H1 (cell line): ENCODE data around the gene THBS3. TPM values are rescaled to one million over a fixed set of nuclear protein-coding genes. Genes with fewer than 3 reads are reported as not detected.
A peak's percentile ranks its signal among the peaks of the same experiment; 100 is the strongest.

Experiments used
- ASH2L ChIP-seq: fragments of 200-600, 300-600 bp; sonication (generic); IDR thresholded peaks from one replicate; pipeline ENCODE4 v1.7.1; 2017; ENCODE audit warnings: low read length
- BACH1 ChIP-seq: IDR thresholded peaks from 2 replicates; pipeline ENCODE4 v1.6.1; 2012; ENCODE audit warnings: low read length, improper control_type of control experiment
- BRCA1 ChIP-seq: IDR thresholded peaks from 2 replicates; pipeline ENCODE4 v1.6.1; 2012; ENCODE audit warnings: low read depth, low read length, improper control_type of control experiment
- CBX5 ChIP-seq: fragments of 300-800, 300-1000 bp; sonication (generic); IDR thresholded peaks from 2 replicates; pipeline ENCODE4 v1.7.1; 2016; ENCODE audit warnings: antibody characterized with exemption, low read length, low read depth
- CBX8 ChIP-seq: fragments of 300-800, 300-1000 bp; sonication (generic); IDR thresholded peaks from 2 replicates; pipeline ENCODE4 v1.7.1; 2016; ENCODE audit warnings: low read depth, low read length, borderline replicate concordance
- CHD2 ChIP-seq: IDR thresholded peaks from 2 replicates; pipeline ENCODE4 v1.6.1; 2012; ENCODE audit warnings: low read length, improper control_type of control experiment
- CTCF ChIP-seq, 3 experiments: IDR thresholded peaks; 1 replicate in 2 of 3; 2 replicates in 1 of 3; pipeline versions ENCODE4 v1.5.1 to v1.6.1; 2011; ENCODE audit warnings: low read length in 3 of 3, mild to moderate bottlenecking in 3 of 3, inconsistent platforms in 2 of 3, low read depth in 1 of 3, moderate library complexity in 1 of 3; ENCODE audit not compliant: insufficient read depth in 1 of 3; ENCODE audit errors: control extremely low read depth in 1 of 3
- EGR1 ChIP-seq: IDR thresholded peaks from 2 replicates; pipeline ENCODE4 v1.6.1; 2011; ENCODE audit warnings: low read depth, low read length, borderline replicate concordance
- FOSL1 ChIP-seq: IDR thresholded peaks from 2 replicates; pipeline ENCODE4 v1.6.1; 2011; ENCODE audit warnings: mild to moderate bottlenecking, low read depth, low read length, moderate library complexity; ENCODE audit not compliant: insufficient read depth
- KDM5A ChIP-seq: fragments of 200-600 bp; IDR thresholded peaks from 2 replicates; pipeline ENCODE4 v1.7.1; 2012; ENCODE audit warnings: mild to moderate bottlenecking, low read length, inconsistent platforms, mixed read lengths
- MAFK ChIP-seq: IDR thresholded peaks from 2 replicates; pipeline ENCODE4 v1.6.1; 2012; ENCODE audit warnings: low read depth, mild to moderate bottlenecking, improper control_type of control experiment, low read length
- PHF8 ChIP-seq: fragments of 200-600 bp; sonication (generic); conservative IDR thresholded peaks from 2 replicates; pipeline ENCODE4 v1.7.1; 2012; ENCODE audit warnings: low read depth, mild to moderate bottlenecking, inconsistent platforms, low read length, moderate library complexity
- POLR2AphosphoS5 ChIP-seq: IDR thresholded peaks from 2 replicates; pipeline ENCODE4 v1.6.1; 2011; ENCODE audit warnings: low read depth, low read length
- RBBP5 ChIP-seq: IDR thresholded peaks from 2 replicates; pipeline ENCODE4 v1.7.1; 2012; ENCODE audit warnings: low read depth, mild to moderate bottlenecking, inconsistent platforms, low read length, moderate library complexity, borderline replicate concordance
- SIN3A ChIP-seq, 2 experiments: IDR thresholded peaks in 1 of 2; conservative IDR thresholded peaks in 1 of 2; 2 replicates each; pipeline ENCODE4 v1.6.1; 2011 to 2012; ENCODE audit warnings: low read length in 2 of 2, improper control_type of control experiment in 1 of 2, low read depth in 1 of 2, mild to moderate bottlenecking in 1 of 2
- SIRT6 ChIP-seq: IDR thresholded peaks from one replicate; pipeline ENCODE4 v1.7.1; 2012; ENCODE audit warnings: low read length, inconsistent platforms
- SIX5 ChIP-seq: IDR thresholded peaks from 2 replicates; pipeline ENCODE4 v1.6.1; 2011; ENCODE audit warnings: mild to moderate bottlenecking, low read depth, low read length
- SP1 ChIP-seq: IDR thresholded peaks from 2 replicates; pipeline ENCODE4 v1.6.1; 2011; ENCODE audit warnings: low read depth, low read length
- TAF7 ChIP-seq: optimal IDR thresholded peaks from 2 replicates; pipeline ENCODE3; 2011; ENCODE audit warnings: low read depth, mild to moderate bottlenecking, inconsistent platforms, low read length, moderate library complexity, borderline replicate concordance
- TBP ChIP-seq: IDR thresholded peaks from 2 replicates; pipeline ENCODE4 v1.6.1; 2011; ENCODE audit warnings: low read depth, low read length, improper control_type of control experiment
- YY1 ChIP-seq: IDR thresholded peaks from 2 replicates; pipeline ENCODE4 v1.6.1; 2011; ENCODE audit warnings: low read depth, mild to moderate bottlenecking, low read length
- polyA plus RNA-seq, 7 experiments: library from polyadenylated mRNA; depleted of rRNA in 3 of 7; stranded (reverse) in 5 of 7; unstranded in 2 of 7; fragments of >200 nt in 5 of 7; fragments of 200-250 nt in 2 of 7; gene quantifications; 1 replicate in 5 of 7; 2 replicates in 1 of 7; 4 replicates in 1 of 7; pipeline versions ENCODE4 v1.2.1 to v1.2.3, GENCODE V29; 2011 to 2013; ENCODE audit warnings: missing spikeins in 2 of 7, mixed read lengths in 2 of 7
- total RNA-seq: library from RNA; stranded (reverse); fragmentation: NEBNext Ultra II Directional; extraction: Animal tissue kit (Norgen Biotek cat#: 25700); gene quantifications from 2 replicates; pipeline ENCODE4 v1.2.1, GENCODE V29; 2021

Gene THBS3
- total and polyA plus RNA-seq, 2 of the 8 experiments (the other 6 are each of a cell fraction or from before 2014, with no cell fraction given), result 3.0 to 3.5 TPM

- TF ChIP-seq CTCF (IDR thresholded peaks at IDR 0.05; ENCODE audit: control extremely low read depth in 1 of 3, insufficient read depth in 1 of 3, low read depth in 1 of 3, low read length in 3 of 3), result no peak
- TF ChIP-seq BRCA1, result no peak
- peak; percentile 59; the same call in 1 of the 2 replicates for TF ChIP-seq SP1
- no peak for TF ChIP-seq MAFK
- TF ChIP-seq RBBP5, result no peak
- TF ChIP-seq TAF7, result no peak
- TF ChIP-seq PHF8, result 0 out of 2 replicates have a peak, but pooled peaks have one; percentile 47
- TF ChIP-seq FOSL1, result no peak
- TF ChIP-seq ASH2L, result peak; percentile 25
- TF ChIP-seq SIRT6, result no peak
- peak; percentile 92 for TF ChIP-seq YY1
- TF ChIP-seq CHD2, result 0 out of 2 replicates have a peak, but pooled peaks have one; percentile 62
- TF ChIP-seq SIX5, result peak; percentile 73
- no peak for TF ChIP-seq BACH1
- TF ChIP-seq POLR2AphosphoS5, result peak; percentile 30; the same call in 1 of the 2 replicates
- peak; percentile 43 to 74; a peak in 2 of 4 replicates for TF ChIP-seq SIN3A (conservative IDR thresholded peaks at IDR 0.05 in 1 of 2, IDR thresholded peaks at IDR 0.05 in 1 of 2; ENCODE audit: low read depth in 1 of 2, low read length in 2 of 2)
- TF ChIP-seq KDM5A, result no peak
- no peak for TF ChIP-seq CBX8
- TF ChIP-seq EGR1, result no peak
- TF ChIP-seq TBP, result peak; percentile 43; the same call in 1 of the 2 replicates
- TF ChIP-seq CBX5, result no peak
These were observed 47.7 kb upstream of the THBS3 start, which contains the start of gene ENTREP3 (continued) for GRCh38 chr1:155255243-155256007.
